K562 (cell line): ENCODE measurements around the gene DCTN5. TPM values are rescaled to one million over a fixed set of nuclear protein-coding genes. Genes with fewer than 3 reads are reported as not detected.
A peak's percentile ranks its signal among the peaks of the same experiment; 100 is the strongest.

Experiments used
- ATAC-seq: fragments of 200-7000 bp; cut with Tn5 transposase; 3 replicates; pipeline ENCODE4 v1.9.1; 2020; ENCODE audit warnings: moderate library complexity
- BruUV-seq: library from RNA; stranded (reverse); fragments of 400-500 nt; replicated peaks from 2 replicates; lab custom pipeline; 2021; lab: Mats Ljungman, UMichigan
- CTCF ChIA-PET: fragments of 300-600 bp; formaldehyde crosslinking; extraction: SDS; loops from one replicate; lab custom pipeline; 2021; ENCODE audit warnings: low intra/inter-chr PET ratio; lab: Yijun Ruan, JAX
- POLR2A ChIA-PET: fragments of 300-600, 350-650 bp; sonication (Branson Sonifier 250); formaldehyde crosslinking; extraction: SDS; loops from one replicate; lab custom pipeline; 2021; ENCODE audit warnings: antibody characterized with exemption, inconsistent platforms; lab: Yijun Ruan, JAX
- DNase-seq, 4 experiments: peaks; one replicate each; pipeline versions ENCODE4 v3.0.0 to v3.0.0-alpha.2; 2011 to 2018; ENCODE audit warnings: low spot score in 3 of 4, mixed read lengths in 3 of 4; ENCODE audit errors: extremely low read depth in 1 of 4
- FAIRE-seq: peaks from 2 replicates; lab custom pipeline; 2011; peaks lifted over from hg19 to GRCh38; lab: Jason Lieb, UNC
- H2AFZ ChIP-seq: 2 replicates; pipeline ENCODE4 v1.6.0; 2011; ENCODE audit warnings: low read depth, low read length, control low read depth, inconsistent platforms
- H3K27ac ChIP-seq: fragments of 200-600 bp; 3 replicates; pipeline ENCODE4 v1.8.0; 2011; ENCODE audit warnings: low read depth, mild to moderate bottlenecking, control low read depth, inconsistent platforms, low read length, moderate library complexity, mixed read lengths; ENCODE audit errors: extremely low read depth
- H3K27me3 ChIP-seq, 2 experiments: fragments of 300-600 bp in 1 of 2; 2 replicates in 1 of 2; 3 replicates in 1 of 2; pipeline versions ENCODE4 v1.6.0 to v1.8.0; 2011; ENCODE audit warnings: inconsistent platforms in 2 of 2, low read length in 2 of 2, mild to moderate bottlenecking in 1 of 2, mixed read lengths in 1 of 2, moderate library complexity in 1 of 2; ENCODE audit not compliant: control insufficient read depth in 2 of 2, insufficient read depth in 2 of 2
- H3K36me3 ChIP-seq: fragments of 300-600 bp; 3 replicates; pipeline ENCODE4 v1.8.0; 2011; ENCODE audit warnings: mild to moderate bottlenecking, low read length, inconsistent platforms; ENCODE audit not compliant: control insufficient read depth, insufficient read depth
- H3K4me1 ChIP-seq, 2 experiments: fragments of 200-600 bp in 1 of 2; replicated peaks in 1 of 2; 2 replicates in 1 of 2; 3 replicates in 1 of 2; pipeline versions ENCODE4 v1.5.1 to v1.8.0; 2011; ENCODE audit warnings: inconsistent platforms in 2 of 2, low read length in 2 of 2, mild to moderate bottlenecking in 1 of 2, mixed read lengths in 1 of 2, moderate library complexity in 1 of 2; ENCODE audit not compliant: control insufficient read depth in 2 of 2, insufficient read depth in 2 of 2
- H3K4me2 ChIP-seq: 2 replicates; pipeline ENCODE4 v1.6.1; 2011; ENCODE audit warnings: low read length, control low read depth, inconsistent platforms, mixed read lengths; ENCODE audit not compliant: insufficient read depth
- H3K4me3 ChIP-seq: fragments of 200-600 bp; sonication (generic), shearing (Covaris generic); 2 replicates; pipeline ENCODE4 v1.5.1; 2016; ENCODE audit warnings: control low read depth, inconsistent platforms
- H3K79me2 ChIP-seq: fragments of 200-600 bp; 3 replicates; pipeline ENCODE4 v1.8.0; 2011; ENCODE audit warnings: low read length, inconsistent platforms; ENCODE audit not compliant: control insufficient read depth, insufficient read depth
- H3K9ac ChIP-seq, 2 experiments: 2 replicates each; pipeline versions ENCODE4 v1.6.0 to v1.6.1; 2011; ENCODE audit warnings: low read depth in 2 of 2, low read length in 2 of 2, control low read depth in 1 of 2, inconsistent platforms in 1 of 2, mild to moderate bottlenecking in 1 of 2, mixed read lengths in 1 of 2; ENCODE audit not compliant: insufficient read depth in 1 of 2
- H3K9me1 ChIP-seq: one replicate; pipeline ENCODE4 v1.6.0; 2011; ENCODE audit warnings: inconsistent platforms, mild to moderate bottlenecking, low read length, moderate library complexity; ENCODE audit not compliant: control insufficient read depth, insufficient read depth
- H3K9me3 ChIP-seq: replicated peaks from 2 replicates; pipeline ENCODE4 v1.5.1; 2011; ENCODE audit warnings: low read depth, low read length, inconsistent platforms; ENCODE audit not compliant: control insufficient read depth, insufficient read depth
- H4K20me1 ChIP-seq: replicated peaks from 2 replicates; pipeline ENCODE4 v1.6.1; 2011; ENCODE audit warnings: low read length, inconsistent platforms, mixed read lengths; ENCODE audit not compliant: control insufficient read depth, insufficient read depth
- C11orf30 ChIP-seq: fragments of 450-650 bp; IDR thresholded peaks from 2 replicates; pipeline ENCODE4 v1.6.1; 2016; ENCODE audit warnings: low read depth, mild to moderate bottlenecking
- NRF1 ChIP-seq, 2 experiments: fragments of 450-650 bp; IDR thresholded peaks in 1 of 2; conservative IDR thresholded peaks in 1 of 2; 2 replicates each; pipeline ENCODE4 v1.6.1; 2014; ENCODE audit warnings: mild to moderate bottlenecking in 2 of 2
- RBM25 ChIP-seq: fragments of 200-400 bp; formaldehyde crosslinking; IDR thresholded peaks from 2 replicates; pipeline ENCODE4 v1.6.1; 2018; ENCODE audit warnings: low read length, low read depth, moderate library complexity; ENCODE audit not compliant: severe bottlenecking
- SAFB2 ChIP-seq: fragments of 200-400 bp; formaldehyde crosslinking; IDR thresholded peaks from 2 replicates; pipeline ENCODE4 v1.6.1; 2018; ENCODE audit warnings: borderline replicate concordance, low read length, low read depth, moderate library complexity; ENCODE audit not compliant: severe bottlenecking
- THAP7 ChIP-seq: fragments of 250-450 bp; sonication (Bioruptor Pico); IDR thresholded peaks from 2 replicates; pipeline ENCODE4 v1.5.0; 2021
- ZNF24 ChIP-seq: fragments of 450-650 bp; IDR thresholded peaks from 2 replicates; pipeline ENCODE4 v1.6.1; 2016
- ZNF3 ChIP-seq: fragments of 250-450 bp; sonication (Bioruptor Pico); IDR thresholded peaks from 2 replicates; pipeline ENCODE4 v1.5.0; 2021; ENCODE audit warnings: mild to moderate bottlenecking, moderate library complexity
- ZNF518B ChIP-seq: fragments of 250-450 bp; sonication (Bioruptor Pico); IDR thresholded peaks from 2 replicates; pipeline ENCODE4 v1.5.0; 2021; ENCODE audit warnings: mild to moderate bottlenecking, moderate library complexity
- ZNF644 ChIP-seq: fragments of 200-800 bp; sonication (Bioruptor generic); IDR thresholded peaks from 2 replicates; pipeline ENCODE4 v1.6.1; 2016; ENCODE audit warnings: low read depth, missing genetic modification characterization, missing compliant biosample characterization
- WGBS: fragments of 100-300 bp; shearing (Covaris generic); methylation state at CpG from one replicate; pipeline ENCODE4 v1.1.6; 2016; ENCODE audit warnings: low coverage, mixed read lengths; ENCODE audit not compliant: insufficient coverage; ENCODE audit errors: missing lambda C conversion rate; 5-methylcytosine and 5-hydroxymethylcytosine counted together
- in situ Hi-C: fragments of 300-500 bp; cut with MboI; formaldehyde crosslinking; loops from 4 replicates; pipeline ENCODE4 v1.15.0; 2018; ENCODE audit warnings: inconsistent platforms, mixed read lengths
- intact Hi-C: fragments of 100-400 bp; cut with micrococcal nuclease; formaldehyde crosslinking; loops from 2 replicates; pipeline ENCODE4 v1.14.2; 2022
- polyA plus RNA-seq, 8 experiments: library from polyadenylated mRNA; depleted of rRNA in 4 of 8; stranded (reverse) in 5 of 8; unstranded in 3 of 8; fragments of >200 nt; fragmentation: Nextera tagmentation in 2 of 8; fragmentation: Illumina TruSeq in 1 of 8; extraction: Ambion mirVana in 2 of 8; extraction: Trizol in 1 of 8; gene quantifications; 2 replicates each; pipeline versions ENCODE4 v1.2.1 to v1.2.3, GENCODE V29; 2011 to 2014; ENCODE audit warnings: inconsistent platforms in 1 of 8, missing spikeins in 1 of 8
- total RNA-seq, 7 experiments: library from RNA; depleted of rRNA in 6 of 7; stranded (reverse); fragments of >200 nt in 6 of 7; fragmentation: Illumina TruSeq in 2 of 7; extraction: Trizol in 2 of 7; gene quantifications; 2 replicates each; pipeline versions ENCODE4 v1.2.1 to v1.2.3, GENCODE V29; 2011 to 2021; ENCODE audit warnings: low replicate concordance in 1 of 7

DCTN5 gene
- total and polyA plus RNA-seq, 9 of the 15 experiments (the other 6 are each of a cell fraction or from before 2014, with no cell fraction given), result 35.8 to 149 (median 75.9) TPM

GRCh38 chr16:23705517-23705902, 64.2 kb downstream of the DCTN5 start (continued):
- TF ChIP-seq ZNF518B (CRISPR knock-in tag) (no peak), THAP7 (CRISPR knock-in tag) (no peak), ZNF644 (no peak), C11orf30 (no peak)

- TF ChIP-seq ZNF24 (no peak), SAFB2 (no peak), RBM25 (peak; percentile 23), ZNF3 (peak; percentile 84), NRF1 (conservative IDR thresholded peaks at IDR 0.05 in 1 of 2, IDR thresholded peaks at IDR 0.05 in 1 of 2) (no peak)
- Histone ChIP-seq H2AFZ (no peak overlapping the region), H3K27me3 (no peaks in the 10 kb centered on the region), H3K79me2 (no peaks in the 10 kb centered on the region), H3K9me1 (no peaks in the 10 kb centered on the region), H4K20me1 (no peaks in the 10 kb centered on the region), H3K9ac (no peak overlapping the region), H3K9me3 (peaks cover 3% of the 10 kb centered on the region), H3K4me2 (no peak overlapping the region), H3K36me3 (no peaks in the 10 kb centered on the region), H3K4me3 (no peak overlapping the region), H3K27ac (no peak overlapping the region), H3K4me1 (peaks cover 0 to 6% of the 10 kb centered on the region in 2 experiments; a peak in 2 of 5 replicates)
- no TSS peak for BruUV-seq
- CTCF ChIA-PET, result no interaction called here
- WGBS, result 26% methylated on average over 4 of the region's 4 CpGs
- FAIRE-seq (no peak), ATAC-seq (no peak), DNase-seq (no peak)
- in situ Hi-C loops (no loop called here), intact Hi-C loops (no loop called here)
- POLR2A ChIA-PET, result interaction anchor here (0.6 to 3.1 kb wide), 4 partner anchors 10 to 832 kb away, joined by 3 to 13 read pairs (median 6); no protein-coding TSS in a partner anchor
Measured at GRCh38 chr16:23706439-23706838, 65.2 kb downstream of the DCTN5 start.
